Endothelial cell of umbilical vein (primary cell): ENCODE results near the gene MZB1. TPM values are rescaled to one million over a fixed set of nuclear protein-coding genes. Genes with fewer than 3 reads are reported as not detected.

Source experiments
- BruUV-seq: library from RNA; stranded (reverse); fragments of 400-500 nt; replicated peaks from 2 replicates; lab custom pipeline; 2021; lab: Mats Ljungman, UMichigan
- CTCF ChIA-PET: fragments of 300-600, 350-600 bp; sonication (Branson Sonifier 250); formaldehyde crosslinking; loops from one replicate; lab custom pipeline; 2021; ENCODE audit warnings: antibody characterized with exemption, inconsistent platforms; lab: Charles Lee
- POLR2A ChIA-PET: fragments of 300-600, 350-600 bp; sonication (Branson Sonifier 250); formaldehyde crosslinking; loops from one replicate; lab custom pipeline; 2021; ENCODE audit warnings: antibody characterized with exemption, inconsistent platforms; lab: Charles Lee
- DNase-seq: peaks from one replicate; pipeline ENCODE4 v3.0.0-alpha.2; 2011; ENCODE audit warnings: low read depth, low spot score
- FAIRE-seq: peaks from 2 replicates; lab custom pipeline; 2011; peaks lifted over from hg19 to GRCh38; lab: Jason Lieb, UNC
- H2AFZ ChIP-seq: 2 replicates; pipeline ENCODE4 v1.6.0; 2012; ENCODE audit warnings: low read depth, low read length, control low read depth, inconsistent platforms
- H3K27ac ChIP-seq: 2 replicates; pipeline ENCODE4 v1.5.1; 2011; ENCODE audit warnings: low read depth, mild to moderate bottlenecking, control low read depth, low read length, moderate library complexity; ENCODE audit not compliant: insufficient read depth
- H3K27me3 ChIP-seq, 2 experiments: 2 replicates each; pipeline versions ENCODE4 v1.6.0 to v1.6.1; 2011; ENCODE audit warnings: low read length in 2 of 2, mixed read lengths in 1 of 2; ENCODE audit not compliant: control insufficient read depth in 2 of 2, insufficient read depth in 2 of 2
- H3K36me3 ChIP-seq, 2 experiments: 2 replicates in 1 of 2; 3 replicates in 1 of 2; pipeline ENCODE4 v1.5.1; 2011; ENCODE audit warnings: low read length in 2 of 2, mild to moderate bottlenecking in 1 of 2, moderate library complexity in 1 of 2; ENCODE audit not compliant: control insufficient read depth in 2 of 2, insufficient read depth in 2 of 2; ENCODE audit errors: extremely low read depth in 1 of 2
- H3K4me1 ChIP-seq: 3 replicates; pipeline ENCODE4 v1.5.1; 2011; ENCODE audit warnings: mild to moderate bottlenecking, low read length; ENCODE audit not compliant: control insufficient read depth, insufficient read depth; ENCODE audit errors: extremely low read depth
- H3K4me2 ChIP-seq: 2 replicates; pipeline ENCODE4 v1.6.1; 2011; ENCODE audit warnings: low read length, control low read depth, mixed read lengths; ENCODE audit not compliant: insufficient read depth
- H3K4me3 ChIP-seq, 3 experiments: fragments of 200-600 bp in 1 of 3; sonication (generic), shearing (Covaris generic) in 1 of 3; replicated peaks in 1 of 3; 2 replicates each; pipeline ENCODE4 v1.5.1; 2011 to 2016; ENCODE audit warnings: control low read depth in 3 of 3, low read length in 3 of 3, mild to moderate bottlenecking in 2 of 3, inconsistent platforms in 1 of 3, low read depth in 1 of 3, moderate library complexity in 1 of 3; ENCODE audit not compliant: insufficient read depth in 1 of 3
- H3K79me2 ChIP-seq: 2 replicates; pipeline ENCODE4 v1.6.0; 2012; ENCODE audit warnings: low read length, inconsistent platforms; ENCODE audit not compliant: control insufficient read depth, insufficient read depth
- H3K9ac ChIP-seq: replicated peaks from 2 replicates; pipeline ENCODE3; 2011; ENCODE audit warnings: low read length, control low read depth; ENCODE audit not compliant: insufficient read depth; ENCODE audit errors: extremely low read depth
- H3K9me1 ChIP-seq: replicated peaks from 3 replicates; pipeline ENCODE4 v1.6.0; 2011; ENCODE audit warnings: mild to moderate bottlenecking, low read length; ENCODE audit not compliant: control insufficient read depth, insufficient read depth; ENCODE audit errors: extremely low read depth
- H3K9me3 ChIP-seq: replicated peaks from 2 replicates; pipeline ENCODE4 v1.5.1; 2012; ENCODE audit warnings: low read length, inconsistent platforms; ENCODE audit not compliant: control insufficient read depth, insufficient read depth
- H4K20me1 ChIP-seq: replicated peaks from 2 replicates; pipeline ENCODE3; 2011; ENCODE audit warnings: mild to moderate bottlenecking, low read length; ENCODE audit not compliant: control insufficient read depth, insufficient read depth; ENCODE audit errors: extremely low read depth
- CTCF ChIP-seq, 2 donors: IDR thresholded peaks; 1 replicate in 1 of 2; 2 replicates in 1 of 2; pipeline ENCODE4 v1.5.1; 2011; ENCODE audit warnings: low read length in 2 of 2, mild to moderate bottlenecking in 2 of 2, moderate library complexity in 2 of 2, control low read depth in 1 of 2, inconsistent platforms in 1 of 2, low read depth in 1 of 2; ENCODE audit not compliant: insufficient read depth in 1 of 2; ENCODE audit errors: extremely low read depth in 1 of 2
- EZH2 ChIP-seq: IDR thresholded peaks from 2 replicates; pipeline ENCODE4 v1.6.1; 2012; ENCODE audit warnings: borderline replicate concordance, low read depth, mild to moderate bottlenecking, moderate library complexity, low read length, inconsistent platforms; ENCODE audit not compliant: severe bottlenecking
- GATA2 ChIP-seq: IDR thresholded peaks from 2 replicates; pipeline ENCODE4 v1.7.0; 2011; ENCODE audit warnings: low read depth, mild to moderate bottlenecking, moderate library complexity, mixed read lengths, low read length; ENCODE audit not compliant: insufficient read length, insufficient read depth
- MAX ChIP-seq: IDR thresholded peaks from 2 replicates; pipeline ENCODE4 v1.6.1; 2011; ENCODE audit not compliant: insufficient read depth, insufficient read length
- MYC ChIP-seq: IDR thresholded peaks from one replicate; pipeline ENCODE4 v1.6.1; 2011; ENCODE audit warnings: mild to moderate bottlenecking, low read depth, low read length
- dilution Hi-C: fragments of 300-500 bp; cut with MboI; formaldehyde crosslinking; loops from one replicate; pipeline ENCODE4 v1.15.0; 2019; ENCODE audit warnings: low sequenced_read_pairs; ENCODE audit not compliant: extremely low pct_ligation_motif_present
- intact Hi-C: fragments of 100-400 bp; cut with micrococcal nuclease; formaldehyde crosslinking; loops from one replicate; pipeline ENCODE4 v1.10.0; 2022
- polyA plus RNA-seq, 4 experiments: library from polyadenylated mRNA; depleted of rRNA in 3 of 4; stranded (reverse) in 3 of 4; unstranded in 1 of 4; fragments of >200 nt; gene quantifications; 2 replicates each; pipeline versions ENCODE4 v1.2.1 to v1.2.3, GENCODE V29; 2011 to 2012; ENCODE audit warnings: missing spikeins in 1 of 4
- total RNA-seq: library from RNA; stranded (reverse); gene quantifications from 2 replicates; pipeline ENCODE4 v1.2.3, GENCODE V29; 2021

Gene MZB1
- total and polyA plus RNA-seq, 2 donors (not counting 3 experiments of a cell fraction or from before 2014, with no cell fraction given): not detected

- H3K9me3 ChIP-seq: no peaks in the 10 kb centered on the region
- peaks cover 7 to 14% of the 10 kb centered on the region in 2 experiments for H3K27me3 ChIP-seq
- H3K27ac ChIP-seq: no peak within 1 kb of the TSS
- H3K36me3 ChIP-seq: no peaks in the 10 kb centered on the region
- POLR2A ChIA-PET: no interaction called here
- H3K4me3 ChIP-seq: peak within 1 kb of the TSS in 1 of 3 experiments; percentile 35
- peak within 1 kb of the TSS; percentile 64 for H2AFZ ChIP-seq
- no peak for FAIRE-seq
- no peaks in the 10 kb centered on the region for H4K20me1 ChIP-seq
- TF ChIP-seq EZH2 (peak; percentile 39), MYC (no peak), MAX (no peak)
- H3K9ac ChIP-seq: no peak within 1 kb of the TSS
- H3K79me2 ChIP-seq: no peaks in the 10 kb centered on the region
- H3K9me1 ChIP-seq: no peaks in the 10 kb centered on the region
- intact Hi-C loops: loop anchor here (5.0 kb wide), 1 partner anchor 103 kb away; the partner anchor contains the start of gene MATR3
- no peak for DNase-seq
- dilution Hi-C loops: no loop called here
- CTCF ChIA-PET: interaction anchor here (0.5 to 1.0 kb wide), 2 partner anchors 8 to 1419 kb away, joined by 3 read pairs; no protein-coding TSS in a partner anchor
- BruUV-seq: no TSS peak
- peaks cover 6% of the 10 kb centered on the region for H3K4me1 ChIP-seq
- peak within 1 kb of the TSS; percentile 52 for H3K4me2 ChIP-seq
Observed at GRCh38 chr5:139394654-139395566, 5.2 kb upstream of the MZB1 start, which contains the start of gene PROB1. Gene PROB1 (minus strand): TSS chr5:139395104. CDS start chr5:139395081, 23 bp downstream.

- Histone ChIP-seq H3K9ac (no peak overlapping the region), H4K20me1 (no peaks in the 10 kb centered on the region), H3K36me3 (no peaks in the 10 kb centered on the region), H3K4me2 (peak overlapping the region; percentile 52), H3K4me3 (peak overlapping the region in 1 of 3 experiments; percentile 35), H3K27me3 (peaks cover 7 to 14% of the 10 kb centered on the region in 2 experiments), H3K79me2 (no peaks in the 10 kb centered on the region), H3K4me1 (peaks cover 6% of the 10 kb centered on the region), H3K9me1 (no peaks in the 10 kb centered on the region), H2AFZ (peak overlapping the region; percentile 64), H3K27ac (no peak overlapping the region), H3K9me3 (no peaks in the 10 kb centered on the region)
- DNase-seq (peak; percentile 34), FAIRE-seq (peak; percentile 26)
- no TSS peak for BruUV-seq
- dilution Hi-C loops: no loop called here
- intact Hi-C loops: loop anchor here (5.0 kb wide), 1 partner anchor 102 kb away; the partner anchor contains the start of gene MATR3
- POLR2A ChIA-PET: no interaction called here
- CTCF ChIA-PET: interaction anchor here (0.5 to 1.0 kb wide), 2 partner anchors 8 to 1418 kb away, joined by 3 read pairs; no protein-coding TSS in a partner anchor
- no peak for TF ChIP-seq GATA2
- peak; percentile 84 for TF ChIP-seq EZH2
- TF ChIP-seq CTCF (IDR thresholded peaks at IDR 0.05; ENCODE audit: extremely low read depth in 1 of 2, insufficient read depth in 1 of 2, low read depth in 1 of 2, low read length in 2 of 2): peak; percentile 43 to 64
Observed at GRCh38 chr5:139394123-139394653, 4.5 kb upstream of the MZB1 start.
